ENCODE results near the gene CPNE1.

DNA sequence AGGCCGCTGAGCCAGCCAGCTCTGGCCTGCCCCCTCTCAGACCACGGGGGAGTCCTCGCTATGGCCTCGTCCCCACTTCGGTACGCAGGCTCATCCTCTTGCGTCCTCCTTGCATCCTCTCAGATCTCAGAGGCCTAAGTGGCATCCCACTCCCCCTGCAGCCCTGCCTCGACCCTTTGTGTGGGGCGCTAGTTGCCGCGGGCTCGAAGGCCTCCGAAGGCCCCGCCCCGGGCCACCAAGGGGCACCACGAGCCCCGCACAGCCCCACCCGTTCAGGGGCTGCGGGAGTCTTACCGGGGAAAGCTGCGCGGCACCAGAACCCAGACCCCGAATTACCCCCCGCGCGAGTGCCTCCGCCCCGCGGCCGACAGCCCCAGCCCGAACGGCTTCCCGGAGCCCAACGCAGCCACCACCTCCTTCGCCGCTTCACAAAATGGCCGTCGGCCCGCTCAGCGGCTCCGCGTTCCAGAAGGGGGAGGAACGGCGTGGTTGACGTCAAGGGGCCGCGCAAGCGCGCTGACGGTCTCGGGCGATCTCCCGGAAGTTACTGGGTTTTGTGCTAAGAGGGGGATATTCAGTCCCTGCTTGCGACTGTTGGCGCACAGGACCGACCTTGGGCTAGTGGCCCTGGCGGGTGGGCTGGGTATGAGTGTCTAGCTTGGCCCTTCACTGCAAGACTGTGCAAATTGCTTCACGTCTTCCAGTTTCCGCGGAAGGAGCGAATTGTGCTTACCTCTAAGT lies at the start of gene CPNE1, which contains the start of gene RBM12:
- TF ChIP-seq CTCF (IDR thresholded peaks at IDR 0.05): peak in 1 of 3 donors; percentile 7
- TF ChIP-seq POLR2A (IDR thresholded peaks at IDR 0.05): peak; percentile 95
- peak; percentile 93 to 99 (median 98) for TF ChIP-seq POLR2AphosphoS5 (IDR thresholded peaks at IDR 0.05)
